GM21529 (cell line): ENCODE measurements around the gene ASIC3.

Experiments used
- ATAC-seq: cut with Tn5 transposase; IDR thresholded peaks from one replicate; pipeline ENCODE4 v1.9.1; 2021; ENCODE audit not compliant: unreplicated experiment

The ASIC3 gene

GRCh38 chr7:151069841-151070573 lies 21.7 kb downstream of the ASIC3 start:
- no peak for ATAC-seq

- no peak for ATAC-seq
Observed at GRCh38 chr7:151070574-151070960, 22.2 kb downstream of the ASIC3 start.

GRCh38 chr7:151071032-151071866 lies 22.9 kb downstream of the ASIC3 start:
- no peak for ATAC-seq

- no peak for ATAC-seq
Observed at GRCh38 chr7:151073990-151074389, 25.7 kb downstream of the ASIC3 start.

- no peak for ATAC-seq
Observed at GRCh38 chr7:151074817-151075661, 26.7 kb downstream of the ASIC3 start.

- no peak for ATAC-seq
Observed at GRCh38 chr7:151075662-151075971, 27.3 kb downstream of the ASIC3 start.

GRCh38 chr7:151075978-151076426 lies 27.7 kb downstream of the ASIC3 start:
- ATAC-seq = no peak

- ATAC-seq = no peak
Observed at GRCh38 chr7:151076863-151077704, 28.8 kb downstream of the ASIC3 start.

GRCh38 chr7:151077705-151078232 lies 29.4 kb downstream of the ASIC3 start:
- ATAC-seq = no peak

- ATAC-seq = no peak
Observed at GRCh38 chr7:151078233-151079040, 30.1 kb downstream of the ASIC3 start.

GRCh38 chr7:151079199-151079910 lies 31.0 kb downstream of the ASIC3 start:
- no peak for ATAC-seq

- ATAC-seq = no peak
Observed at GRCh38 chr7:151080067-151080521, 31.8 kb downstream of the ASIC3 start.

GRCh38 chr7:151080522-151081169 lies 32.3 kb downstream of the ASIC3 start, which contains the start of gene FASTK:
FASTK (minus strand) TSS chr7:151080809; CDS start chr7:151080766, 43 bp downstream.
- peak; percentile 72 for ATAC-seq

- ATAC-seq = no peak
Observed at GRCh38 chr7:151081170-151082101, 33.1 kb downstream of the ASIC3 start.

- ATAC-seq = no peak
Observed at GRCh38 chr7:151082141-151083070, 34.1 kb downstream of the ASIC3 start.
